ENCODE results near the gene AFMID. TPM values are rescaled to one million over a fixed set of nuclear protein-coding genes. Genes with fewer than 3 reads are reported as not detected.

Gene AFMID
- total and polyA plus RNA-seq, 2 of the 8 experiments (the other 6 are each of a cell fraction or from before 2014, with no cell fraction given), result 49.0 to 53.0 TPM

- TF ChIP-seq ZNF274 (IDR thresholded peaks at IDR 0.05; ENCODE audit: borderline replicate concordance, extremely low read depth, low read length), result no peak
- TF ChIP-seq HDAC2 (IDR thresholded peaks at IDR 0.05; ENCODE audit: borderline replicate concordance in 1 of 2, low read depth in 2 of 2, low read length in 2 of 2), result no peak
Observed at GRCh38 chr17:78175643-78175981, 11.6 kb upstream of the AFMID start (continued).

Measured in H1 (cell line).